H1 (cell line): ENCODE measurements around the gene PHGDH. TPM values are rescaled to one million over a fixed set of nuclear protein-coding genes. Genes with fewer than 3 reads are reported as not detected.

Experiments used
- CTCF ChIA-PET: fragments of 300-600 bp; sonication (Branson Sonifier 250); formaldehyde crosslinking; loops from one replicate; lab custom pipeline; 2021; ENCODE audit not compliant: partially characterized antibody; lab: Charles Lee
- POLR2A ChIA-PET: fragments of 300-600 bp; sonication (Branson Sonifier 250); formaldehyde crosslinking; loops from one replicate; lab custom pipeline; 2021; ENCODE audit warnings: inconsistent platforms; ENCODE audit not compliant: partially characterized antibody; lab: Charles Lee
- DNase-seq, 2 experiments: peaks; one replicate each; pipeline versions ENCODE4 v3.0.0 to v3.0.0-alpha.2; 2010 to 2022; ENCODE audit warnings: low spot score in 2 of 2, low read depth in 1 of 2, mixed read lengths in 1 of 2
- FAIRE-seq: peaks from 2 replicates; lab custom pipeline; 2011; peaks lifted over from hg19 to GRCh38; lab: Jason Lieb, UNC
- H2AFZ ChIP-seq: 2 replicates; pipeline ENCODE4 v1.8.1; 2012; ENCODE audit warnings: low read length, inconsistent platforms
- H2AK5ac ChIP-seq: 2 replicates; pipeline ENCODE4 v1.6.1; 2013; ENCODE audit warnings: low read depth, low read length
- H2BK120ac ChIP-seq: replicated peaks from 2 replicates; pipeline ENCODE3; 2013; ENCODE audit warnings: low read depth, low read length, inconsistent platforms
- H2BK12ac ChIP-seq: 2 replicates; pipeline ENCODE4 v1.6.1; 2013; ENCODE audit warnings: low read depth, low read length
- H2BK15ac ChIP-seq: 2 replicates; pipeline ENCODE4 v1.6.1; 2013; ENCODE audit warnings: low read length
- H2BK20ac ChIP-seq: 2 replicates; pipeline ENCODE4 v1.6.1; 2013; ENCODE audit warnings: low read length
- H2BK5ac ChIP-seq: 2 replicates; pipeline ENCODE4 v1.6.1; 2013; ENCODE audit warnings: low read depth, low read length
- H3K14ac ChIP-seq: 2 replicates; pipeline ENCODE4 v1.6.1; 2013; ENCODE audit warnings: inconsistent platforms; ENCODE audit not compliant: insufficient read length
- H3K18ac ChIP-seq: 2 replicates; pipeline ENCODE4 v1.6.1; 2013; ENCODE audit warnings: low read length; ENCODE audit errors: extremely low read depth
- H3K23ac ChIP-seq: 2 replicates; pipeline ENCODE4 v1.6.1; 2013; ENCODE audit warnings: inconsistent platforms; ENCODE audit not compliant: insufficient read length
- H3K23me2 ChIP-seq: 2 replicates; pipeline ENCODE4 v1.6.1; 2013; ENCODE audit warnings: low read depth, low read length
- H3K27ac ChIP-seq: 2 replicates; pipeline ENCODE4 v1.6.1; 2011; ENCODE audit warnings: low read depth, low read length, inconsistent platforms
- H3K27me3 ChIP-seq, 4 experiments: replicated peaks in 1 of 4; 1 replicate in 1 of 4; 2 replicates in 3 of 4; pipeline versions ENCODE4 v1.6.1 to v1.8.1; 2011 to 2013; ENCODE audit warnings: low read length in 3 of 4, mild to moderate bottlenecking in 3 of 4, inconsistent platforms in 2 of 4, mixed read lengths in 2 of 4, moderate library complexity in 1 of 4; ENCODE audit not compliant: control insufficient read depth in 3 of 4, insufficient read depth in 3 of 4; ENCODE audit errors: extremely low read depth in 1 of 4
- H3K36me3 ChIP-seq, 4 experiments: 2 replicates each; pipeline versions ENCODE4 v1.6.1 to v1.8.1; 2011 to 2013; ENCODE audit warnings: mild to moderate bottlenecking in 4 of 4, low read length in 3 of 4, moderate library complexity in 2 of 4, control low read depth in 1 of 4, inconsistent platforms in 1 of 4; ENCODE audit not compliant: insufficient read depth in 4 of 4, control insufficient read depth in 2 of 4
- H3K4ac ChIP-seq: replicated peaks from 2 replicates; pipeline ENCODE3; 2013; ENCODE audit warnings: low read length, low read depth, mixed read lengths, inconsistent platforms; ENCODE audit not compliant: insufficient read length
- H3K4me1 ChIP-seq, 4 experiments: replicated peaks in 1 of 4; 1 replicate in 1 of 4; 2 replicates in 3 of 4; pipeline versions ENCODE4 v1.6.1 to v1.8.1; 2011 to 2013; ENCODE audit warnings: low read length in 3 of 4, inconsistent platforms in 2 of 4, mixed read lengths in 1 of 4; ENCODE audit not compliant: insufficient read depth in 4 of 4, control insufficient read depth in 3 of 4
- H3K4me2 ChIP-seq, 2 experiments: 2 replicates each; pipeline versions ENCODE4 v1.6.1 to v1.8.1; 2011 to 2013; ENCODE audit warnings: low read depth in 2 of 2, low read length in 2 of 2, control low read depth in 1 of 2, inconsistent platforms in 1 of 2, mild to moderate bottlenecking in 1 of 2; ENCODE audit not compliant: insufficient read depth in 1 of 2
- H3K4me3 ChIP-seq, 4 experiments: fragments of 200-600, 300-600 bp in 1 of 4; sonication (generic), shearing (Covaris generic), sonication (Bioruptor Twin) in 1 of 4; 2 replicates each; pipeline versions ENCODE4 v1.5.1 to v1.8.1; 2011 to 2016; ENCODE audit warnings: low read length in 4 of 4, low read depth in 3 of 4, control low read depth in 2 of 4, inconsistent platforms in 2 of 4, mild to moderate bottlenecking in 2 of 4, mixed read lengths in 1 of 4, moderate library complexity in 1 of 4; ENCODE audit not compliant: insufficient read depth in 2 of 4; ENCODE audit errors: extremely low read depth in 1 of 4
- H3K56ac ChIP-seq: replicated peaks from 2 replicates; pipeline ENCODE3; 2013; ENCODE audit warnings: low read depth, mild to moderate bottlenecking, mixed read lengths, low read length, inconsistent platforms; ENCODE audit not compliant: insufficient read length
- H3K79me1 ChIP-seq: 2 replicates; pipeline ENCODE4 v1.6.1; 2013; ENCODE audit warnings: low read depth, low read length, control low read depth
- H3K79me2 ChIP-seq, 2 experiments: 2 replicates each; pipeline versions ENCODE4 v1.6.1 to v1.8.1; 2012 to 2013; ENCODE audit warnings: low read length in 2 of 2, mild to moderate bottlenecking in 2 of 2, inconsistent platforms in 1 of 2; ENCODE audit not compliant: insufficient read depth in 2 of 2, control insufficient read depth in 1 of 2
- H3K9ac ChIP-seq, 4 experiments: replicated peaks in 1 of 4; 1 replicate in 1 of 4; 2 replicates in 3 of 4; pipeline versions ENCODE4 v1.6.1 to v1.8.1; 2011 to 2013; ENCODE audit warnings: low read depth in 3 of 4, low read length in 3 of 4, control low read depth in 2 of 4, mild to moderate bottlenecking in 2 of 4, moderate library complexity in 2 of 4, inconsistent platforms in 1 of 4; ENCODE audit errors: extremely low read depth in 1 of 4
- H3K9me3 ChIP-seq, 2 experiments: 2 replicates each; pipeline versions ENCODE4 v1.6.1 to v1.8.1; 2012 to 2013; ENCODE audit warnings: mild to moderate bottlenecking in 2 of 2, moderate library complexity in 2 of 2, control low read depth in 1 of 2, inconsistent platforms in 1 of 2, low read depth in 1 of 2, low read length in 1 of 2, mixed read lengths in 1 of 2; ENCODE audit not compliant: insufficient read depth in 2 of 2
- H4K20me1 ChIP-seq, 2 experiments: replicated peaks in 1 of 2; 2 replicates each; pipeline versions ENCODE3 to v1.8.1; 2011 to 2013; ENCODE audit warnings: inconsistent platforms in 2 of 2, low read length in 2 of 2, mild to moderate bottlenecking in 1 of 2; ENCODE audit not compliant: insufficient read depth in 2 of 2, control insufficient read depth in 1 of 2
- H4K5ac ChIP-seq: 2 replicates; pipeline ENCODE4 v1.6.1; 2013; ENCODE audit warnings: low read length, low read depth, mixed read lengths, inconsistent platforms; ENCODE audit not compliant: insufficient read length
- H4K8ac ChIP-seq: 2 replicates; pipeline ENCODE4 v1.8.0; 2013; ENCODE audit warnings: mild to moderate bottlenecking, moderate library complexity, low read length, inconsistent platforms; ENCODE audit not compliant: insufficient read depth; ENCODE audit errors: extremely low read depth
- H4K91ac ChIP-seq: replicated peaks from 2 replicates; pipeline ENCODE3; 2013; ENCODE audit warnings: low read length, mixed read lengths, inconsistent platforms; ENCODE audit not compliant: insufficient read length
- CTBP2 ChIP-seq: IDR thresholded peaks from 2 replicates; pipeline ENCODE4 v1.7.0; 2011; ENCODE audit warnings: borderline replicate concordance, mild to moderate bottlenecking, moderate library complexity, mixed read lengths, low read length; ENCODE audit not compliant: insufficient read depth, insufficient read length
- RBBP5 ChIP-seq: IDR thresholded peaks from 2 replicates; pipeline ENCODE4 v1.7.1; 2012; ENCODE audit warnings: low read depth, mild to moderate bottlenecking, inconsistent platforms, low read length, moderate library complexity, borderline replicate concordance
- TAF1 ChIP-seq: IDR thresholded peaks from 2 replicates; pipeline ENCODE4 v1.6.1; 2011; ENCODE audit warnings: mild to moderate bottlenecking, low read depth, low read length
- WGBS, 2 experiments: shearing (Covaris generic) in 1 of 2; methylation state at CpG; one replicate each; pipeline versions ENCODE4 v1.1.6 to v1.1.7; 2013 to 2015; ENCODE audit warnings: low lambda C conversion rate in 2 of 2, mixed read lengths in 2 of 2, inconsistent platforms in 1 of 2, low coverage in 1 of 2, missing lambda C conversion rate in 1 of 2; ENCODE audit not compliant: insufficient replicate concordance in 2 of 2, insufficient coverage in 1 of 2, insufficient read length in 1 of 2; ENCODE audit errors: extremely low coverage in 1 of 2, missing lambda C conversion rate in 1 of 2; 5-methylcytosine and 5-hydroxymethylcytosine counted together
- polyA plus RNA-seq, 7 experiments: library from polyadenylated mRNA; depleted of rRNA in 3 of 7; stranded (reverse) in 5 of 7; unstranded in 2 of 7; fragments of >200 nt in 5 of 7; fragments of 200-250 nt in 2 of 7; gene quantifications; 1 replicate in 5 of 7; 2 replicates in 1 of 7; 4 replicates in 1 of 7; pipeline versions ENCODE4 v1.2.1 to v1.2.3, GENCODE V29; 2011 to 2013; ENCODE audit warnings: missing spikeins in 2 of 7, mixed read lengths in 2 of 7
- total RNA-seq: library from RNA; stranded (reverse); fragmentation: NEBNext Ultra II Directional; extraction: Animal tissue kit (Norgen Biotek cat#: 25700); gene quantifications from 2 replicates; pipeline ENCODE4 v1.2.1, GENCODE V29; 2021

PHGDH gene
- total and polyA plus RNA-seq, 2 of the 8 experiments (the other 6 are each of a cell fraction or from before 2014, with no cell fraction given) = 358 to 687 TPM

GRCh38 chr1:119703666-119704450 is 7.9 kb upstream of the PHGDH start:
- Histone ChIP-seq H2BK120ac (no peak overlapping the region), H3K4ac (no peak overlapping the region), H2AFZ (no peak overlapping the region), H3K4me3 (no peak overlapping the region), H3K36me3 (no peaks in the 10 kb centered on the region), H3K9ac (no peak overlapping the region), H4K5ac (no peak overlapping the region), H3K56ac (no peak overlapping the region), H3K14ac (no peak overlapping the region), H3K79me2 (no peaks in the 10 kb centered on the region), H3K23ac (no peak overlapping the region), H3K23me2 (no peaks in the 10 kb centered on the region)
- WGBS, 2 experiments = 91% methylated on average over 6 of the region's 6 CpGs; no CpG with 5 or more reads in 1 of the 2 experiments
- no peak for FAIRE-seq
- DNase-seq = no peak
- TF ChIP-seq RBBP5 (no peak), TAF1 (no peak), CTBP2 (no peak)
- TF ChIP-seq, all 59 proteins: peak for 0
- Histone ChIP-seq H2BK20ac (0 out of 2 replicates have a peak overlapping the region, but pooled peaks have one; percentile 7), H2BK12ac (no peak overlapping the region), H3K4me1 (no peaks in the 10 kb centered on the region), H2BK15ac (no peak overlapping the region), H4K20me1 (no peaks in the 10 kb centered on the region), H2BK5ac (no peak overlapping the region), H3K9me3 (peaks cover 11 to 12% of the 10 kb centered on the region in 2 experiments), H4K8ac (no peak overlapping the region), H3K4me2 (no peak overlapping the region), H3K79me1 (no peaks in the 10 kb centered on the region), H4K91ac (no peak overlapping the region), H3K27me3 (no peaks in the 10 kb centered on the region), H3K18ac (no peak overlapping the region), H3K27ac (no peak overlapping the region), H2AK5ac (no peak overlapping the region)
- POLR2A ChIA-PET = interaction anchor here (0.6 to 4.4 kb wide), 3 partner anchors 10 to 15 kb away, joined by 3 to 37 read pairs (median 5); partner anchors contain the start of gene PHGDH
- CTCF ChIA-PET = interaction anchor here (0.8 to 2.4 kb wide), 3 partner anchors 28 to 95 kb away, joined by 3 to 9 read pairs (median 3); no protein-coding TSS in a partner anchor
